Progenitor cell of endocrine pancreas (in vitro differentiated cells): ENCODE results near the gene PTPN4. TPM values are rescaled to one million over a fixed set of nuclear protein-coding genes. Genes with fewer than 3 reads are reported as not detected.
A peak's percentile ranks its signal among the peaks of the same experiment; 100 is the strongest.

Source experiments
- DNase-seq: peaks from one replicate; pipeline ENCODE4 v3.0.0; 2021; ENCODE audit warnings: low spot score; ENCODE audit not compliant: unreplicated experiment
- H3K27ac Mint-ChIP-seq: 2 replicates; pipeline ENCODE4 v1.8.0; 2021; ENCODE audit warnings: mild to moderate bottlenecking, moderate library complexity, mixed read lengths
- H3K27me3 Mint-ChIP-seq: 2 replicates; pipeline ENCODE4 v1.8.0; 2021; ENCODE audit warnings: mixed read lengths
- H3K36me3 Mint-ChIP-seq: 2 replicates; pipeline ENCODE4 v1.8.0; 2022; ENCODE audit warnings: mixed read lengths; ENCODE audit not compliant: insufficient read depth
- H3K4me1 Mint-ChIP-seq: 2 replicates; pipeline ENCODE4 v1.8.0; 2021; ENCODE audit warnings: low read depth, mixed read lengths
- H3K4me3 Mint-ChIP-seq: 2 replicates; pipeline ENCODE4 v1.8.0; 2021; ENCODE audit warnings: low read depth, mild to moderate bottlenecking, moderate library complexity, mixed read lengths
- H3K9me3 Mint-ChIP-seq: 2 replicates; pipeline ENCODE4 v1.8.0; 2021; ENCODE audit warnings: low read depth, mixed read lengths
- total RNA-seq: library from RNA; stranded (reverse); gene quantifications from 2 replicates; pipeline ENCODE4 v1.2.1, GENCODE V29; 2021
- TF ChIP-seq, protein P1 (sequence below): fragments of 200-600 bp; sonication (generic); IDR thresholded peaks from one replicate; pipeline ENCODE4 v1.5.0; 2021; ENCODE audit warnings: antibody characterized with exemption, mild to moderate bottlenecking; ENCODE audit not compliant: unreplicated experiment

The PTPN4 gene
- total RNA-seq, 1 donor from 2014 or later: 59.1 TPM

DNA sequence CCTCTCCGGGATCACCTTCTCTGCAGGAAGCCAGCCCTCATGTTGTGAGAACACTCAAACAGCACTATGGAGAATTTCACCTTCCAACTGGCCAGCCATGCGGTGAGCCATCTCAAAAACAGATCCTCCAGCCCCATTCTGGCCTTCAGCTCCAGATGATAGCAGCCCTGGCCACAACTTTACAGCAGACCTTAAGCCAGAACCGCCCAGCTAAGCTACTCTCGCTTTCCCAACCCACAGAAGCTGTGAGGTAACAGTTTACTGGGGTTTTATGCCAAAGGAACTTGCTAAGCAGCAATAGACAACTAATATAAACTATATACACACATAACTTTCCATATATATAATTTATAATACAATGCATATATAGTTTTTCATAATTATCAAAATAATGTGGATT is 11.6 kb upstream of the PTPN4 start:
- Mint-ChIP-seq H3K4me1 (no peaks in the 10 kb centered on the region), H3K27me3 (peaks cover 46% of the 10 kb centered on the region), H3K9me3 (no peaks in the 10 kb centered on the region), H3K4me3 (no peak overlapping the region), H3K36me3 (no peaks in the 10 kb centered on the region), H3K27ac (no peak overlapping the region)
- no peak for DNase-seq
- TF ChIP-seq, protein P1, sequence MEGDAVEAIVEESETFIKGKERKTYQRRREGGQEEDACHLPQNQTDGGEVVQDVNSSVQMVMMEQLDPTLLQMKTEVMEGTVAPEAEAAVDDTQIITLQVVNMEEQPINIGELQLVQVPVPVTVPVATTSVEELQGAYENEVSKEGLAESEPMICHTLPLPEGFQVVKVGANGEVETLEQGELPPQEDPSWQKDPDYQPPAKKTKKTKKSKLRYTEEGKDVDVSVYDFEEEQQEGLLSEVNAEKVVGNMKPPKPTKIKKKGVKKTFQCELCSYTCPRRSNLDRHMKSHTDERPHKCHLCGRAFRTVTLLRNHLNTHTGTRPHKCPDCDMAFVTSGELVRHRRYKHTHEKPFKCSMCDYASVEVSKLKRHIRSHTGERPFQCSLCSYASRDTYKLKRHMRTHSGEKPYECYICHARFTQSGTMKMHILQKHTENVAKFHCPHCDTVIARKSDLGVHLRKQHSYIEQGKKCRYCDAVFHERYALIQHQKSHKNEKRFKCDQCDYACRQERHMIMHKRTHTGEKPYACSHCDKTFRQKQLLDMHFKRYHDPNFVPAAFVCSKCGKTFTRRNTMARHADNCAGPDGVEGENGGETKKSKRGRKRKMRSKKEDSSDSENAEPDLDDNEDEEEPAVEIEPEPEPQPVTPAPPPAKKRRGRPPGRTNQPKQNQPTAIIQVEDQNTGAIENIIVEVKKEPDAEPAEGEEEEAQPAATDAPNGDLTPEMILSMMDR: no peak

GRCh38 chr2:119749477-119750012 is 10.2 kb upstream of the PTPN4 start:
- Mint-ChIP-seq H3K9me3 (no peaks in the 10 kb centered on the region), H3K4me1 (peaks cover 2% of the 10 kb centered on the region), H3K4me3 (no peak overlapping the region), H3K27ac (no peak overlapping the region), H3K36me3 (no peaks in the 10 kb centered on the region), H3K27me3 (peaks cover 43% of the 10 kb centered on the region)
- TF ChIP-seq, protein P1: no peak
- DNase-seq: no peak

DNA sequence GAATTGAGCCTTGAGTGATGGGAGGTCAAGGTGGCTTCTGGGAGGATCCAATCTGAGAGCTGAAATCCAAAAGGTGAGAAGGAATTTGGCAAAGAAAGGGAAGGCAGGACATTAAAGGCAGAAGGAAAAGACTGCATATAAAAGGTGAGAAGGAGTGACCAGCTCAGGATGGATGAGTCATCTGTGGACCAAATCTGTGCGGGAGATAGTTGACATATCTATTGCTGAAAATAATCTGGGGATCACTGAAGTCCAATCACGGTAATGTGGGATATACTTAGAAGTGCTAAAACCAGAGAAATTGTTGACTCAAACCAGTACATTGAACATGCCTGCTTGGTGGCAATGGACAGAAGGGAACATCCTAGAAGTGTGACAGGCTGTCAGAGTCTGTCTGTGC is 8.0 kb upstream of the PTPN4 start:
- Mint-ChIP-seq H3K36me3 (no peaks in the 10 kb centered on the region), H3K27ac (no peak overlapping the region), H3K4me1 (peaks cover 2% of the 10 kb centered on the region), H3K4me3 (no peak overlapping the region), H3K9me3 (no peaks in the 10 kb centered on the region), H3K27me3 (peaks cover 28% of the 10 kb centered on the region)
- DNase-seq: no peak
- TF ChIP-seq, protein P1: no peak

DNA sequence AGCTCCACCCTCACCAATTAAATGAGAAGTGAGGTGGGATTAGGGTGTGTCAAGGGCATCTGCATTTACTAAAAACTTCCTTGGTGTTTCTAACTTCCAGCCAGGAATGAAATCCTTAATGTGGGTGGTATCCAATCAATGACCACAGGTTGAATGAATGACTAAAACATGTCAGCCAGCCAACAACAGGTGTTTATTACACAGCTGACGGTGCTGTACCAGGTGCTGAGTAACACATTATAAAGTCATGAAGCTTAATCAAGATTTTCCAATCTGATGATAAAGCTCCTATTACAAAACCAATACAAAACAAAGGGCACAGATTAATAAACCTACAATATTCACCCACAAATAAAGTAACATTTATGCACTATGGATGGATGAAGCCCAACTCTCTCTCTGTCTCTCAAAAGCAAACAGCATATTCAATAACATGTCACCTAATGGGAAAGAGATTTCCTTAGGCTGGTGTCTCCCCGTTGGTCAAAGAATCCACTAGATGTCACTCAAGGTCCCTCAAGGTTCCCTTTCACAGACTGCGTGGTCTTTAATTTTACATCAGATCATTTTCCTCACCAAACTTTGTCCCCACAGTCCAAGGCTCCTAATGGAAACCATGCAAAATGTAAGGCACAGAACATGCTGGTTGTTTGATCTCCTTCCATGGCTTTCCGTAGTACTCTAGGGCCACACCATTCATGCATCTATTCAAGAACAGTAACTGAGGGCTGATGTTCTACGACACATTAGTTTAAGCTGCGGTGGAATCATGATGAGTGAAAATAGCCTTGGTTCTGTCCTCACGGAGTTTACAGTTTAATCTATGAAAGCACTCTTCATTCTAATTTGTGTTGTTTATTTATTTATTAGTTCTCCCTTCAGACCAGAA is 6.4 kb upstream of the PTPN4 start:
- no peaks in the 10 kb centered on the region for H3K36me3 Mint-ChIP-seq
- no peak overlapping the region for H3K4me3 Mint-ChIP-seq
- peaks cover 15% of the 10 kb centered on the region for H3K27me3 Mint-ChIP-seq
- H3K9me3 Mint-ChIP-seq: no peaks in the 10 kb centered on the region
- DNase-seq: no peak
- H3K27ac Mint-ChIP-seq: no peak overlapping the region
- H3K4me1 Mint-ChIP-seq: peaks cover 2% of the 10 kb centered on the region
- TF ChIP-seq, protein P1: peak; percentile 53

DNA sequence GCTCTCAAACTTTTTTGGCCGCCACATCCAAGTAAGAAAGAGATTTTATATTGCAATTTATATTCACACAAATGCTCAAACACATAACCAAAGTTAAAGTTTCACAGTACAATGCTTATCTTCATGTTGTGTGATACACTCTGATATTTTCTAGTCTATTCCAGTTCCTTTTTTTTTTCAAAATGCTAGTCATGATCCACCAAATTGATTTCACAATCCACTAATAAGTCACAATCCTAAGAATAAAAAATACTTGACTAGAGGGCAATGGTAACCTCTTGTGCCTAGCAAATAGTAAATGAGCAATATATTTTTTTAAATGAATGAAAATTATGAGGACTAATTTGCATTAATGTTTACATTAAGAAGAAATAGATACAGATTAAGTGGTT is 5.8 kb upstream of the PTPN4 start:
- H3K4me1 Mint-ChIP-seq: peaks cover 6% of the 10 kb centered on the region
- H3K4me3 Mint-ChIP-seq: no peak overlapping the region
- peaks cover 15% of the 10 kb centered on the region for H3K27me3 Mint-ChIP-seq
- TF ChIP-seq, protein P1: no peak
- no peaks in the 10 kb centered on the region for H3K9me3 Mint-ChIP-seq
- no peak for DNase-seq
- no peaks in the 10 kb centered on the region for H3K36me3 Mint-ChIP-seq
- no peak overlapping the region for H3K27ac Mint-ChIP-seq
